CD4-positive, alpha-beta T cell treated with Interleukin-1 beta for 1 hour (primary cell): ENCODE results near the gene PPARD.
"Not testable (repeated sequence)": the region's sequence is repeated elsewhere in the genome, so short reads cannot be mapped to it uniquely, and the experiment has no call there.

Experiments
- DNase-seq, 2 donors: peaks; one replicate each; pipeline ENCODE4 v3.0.0-alpha.2; 2020 to 2022

PPARD gene

DNA sequence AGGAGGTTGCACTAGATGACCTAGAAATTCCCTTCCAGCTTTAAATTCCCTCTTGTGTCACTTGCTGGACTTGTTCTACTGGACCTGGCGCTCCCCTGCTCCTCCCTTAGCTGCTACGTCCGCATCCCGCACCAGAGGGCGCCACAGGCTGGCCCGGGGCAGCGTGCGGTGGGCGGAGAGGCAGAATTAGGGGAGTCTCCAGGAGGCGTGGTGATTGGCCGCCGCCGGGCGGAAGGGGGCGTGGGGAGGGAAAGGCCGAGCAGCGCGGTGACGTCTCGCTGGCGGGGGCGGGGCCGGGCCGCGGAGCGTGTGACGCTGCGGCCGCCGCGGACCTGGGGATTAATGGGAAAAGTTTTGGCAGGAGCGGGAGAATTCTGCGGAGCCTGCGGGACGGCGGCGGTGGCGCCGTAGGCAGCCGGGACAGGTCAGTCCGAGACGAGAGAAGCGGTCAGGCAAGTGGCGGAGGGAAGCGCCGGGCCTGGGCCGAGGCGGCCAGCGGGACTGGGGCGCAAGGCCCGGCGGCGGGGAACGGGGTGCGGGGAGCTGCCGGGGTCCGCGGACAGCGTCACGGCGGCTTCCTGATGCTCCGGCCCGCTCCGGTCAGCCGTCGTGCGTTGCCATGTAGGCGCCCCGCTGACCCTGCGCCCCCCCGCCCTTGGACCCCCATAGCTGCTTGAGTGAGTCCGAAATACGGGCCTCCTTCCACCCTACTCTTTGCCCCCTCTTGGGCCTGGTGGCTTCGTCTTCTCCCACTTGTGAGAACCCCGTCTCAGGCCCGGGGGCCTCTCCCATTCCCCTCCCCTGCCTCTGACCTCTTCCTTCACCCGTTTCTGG is at the start of gene PPARD:
PPARD (plus strand) TSS at position 301 of the 834 bp plus-strand sequence. CDS start 68,530 bp downstream, outside the sequence.
- DNase-seq: peak; percentile 96 to 97

DNA sequence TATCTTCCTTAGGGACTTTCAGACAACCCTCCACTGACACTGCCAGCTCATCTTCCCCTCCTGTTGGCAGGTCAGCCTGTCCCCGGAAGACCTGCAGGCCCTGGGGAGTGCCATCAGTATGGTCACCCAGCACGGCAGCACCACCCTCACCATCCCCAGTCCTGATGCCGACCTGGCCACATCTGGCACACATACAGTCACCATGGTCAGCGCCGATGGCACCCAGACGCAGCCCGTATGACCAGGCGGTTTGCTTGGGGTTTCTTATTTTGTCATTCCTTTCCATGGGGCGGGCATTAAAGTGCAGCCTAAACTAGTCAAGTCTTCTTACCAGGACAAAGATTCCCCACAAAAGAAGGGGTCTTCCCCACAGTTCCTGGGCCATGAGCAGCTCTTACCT is 48.7 kb upstream of the PPARD start:
- no peak for DNase-seq

DNA sequence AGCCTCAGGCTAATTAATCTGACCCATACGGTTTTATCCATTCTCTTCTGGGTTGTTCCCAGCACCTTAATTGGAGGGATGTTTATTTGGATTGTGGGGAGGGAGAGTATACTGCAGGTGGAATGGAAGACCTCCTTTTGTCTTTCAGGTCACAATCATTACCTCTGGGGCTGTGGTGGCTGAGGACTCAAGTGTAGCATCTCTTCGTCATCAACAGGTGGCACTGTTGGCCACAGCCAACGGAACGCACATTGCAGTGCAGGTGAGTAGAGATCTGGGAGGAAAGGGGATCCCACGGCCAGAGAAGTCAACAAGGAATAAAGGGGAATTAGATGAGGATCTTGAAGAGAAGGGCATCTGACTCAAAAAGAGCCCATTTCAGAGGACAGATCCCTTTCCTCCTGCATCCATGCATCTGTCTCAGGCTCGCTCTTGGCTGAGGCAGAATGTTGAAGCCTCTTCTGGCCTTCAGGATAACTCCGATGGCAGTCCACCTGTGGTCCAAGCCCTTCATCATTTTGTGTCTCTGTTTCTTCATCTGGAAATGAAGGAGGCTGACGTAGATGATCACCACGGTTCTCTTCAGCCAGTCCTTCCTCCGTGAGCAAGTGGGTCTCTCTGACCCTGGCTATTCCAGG is 47.9 kb upstream of the PPARD start:
- DNase-seq: peak; percentile 61 to 66

DNA sequence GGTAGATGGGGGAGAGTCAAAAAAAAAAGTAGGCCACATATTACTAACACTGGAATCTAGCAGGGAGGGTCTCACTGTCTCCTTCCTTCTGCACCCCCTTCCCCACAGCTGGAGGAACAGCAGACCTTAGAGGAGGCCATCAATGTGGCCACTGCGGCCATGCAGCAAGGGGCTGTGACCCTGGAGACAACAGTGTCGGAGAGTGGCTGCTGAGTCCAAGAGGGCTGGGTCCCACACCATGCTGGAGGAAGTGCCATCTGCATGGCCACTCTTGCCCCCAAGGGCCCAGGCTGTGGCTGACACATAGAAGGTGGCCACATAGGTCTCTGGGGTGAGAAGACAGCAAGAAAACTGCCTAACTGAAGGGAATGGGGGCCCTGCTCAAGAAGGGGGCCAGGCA is 47.3 kb upstream of the PPARD start:
- DNase-seq: no peak

DNA sequence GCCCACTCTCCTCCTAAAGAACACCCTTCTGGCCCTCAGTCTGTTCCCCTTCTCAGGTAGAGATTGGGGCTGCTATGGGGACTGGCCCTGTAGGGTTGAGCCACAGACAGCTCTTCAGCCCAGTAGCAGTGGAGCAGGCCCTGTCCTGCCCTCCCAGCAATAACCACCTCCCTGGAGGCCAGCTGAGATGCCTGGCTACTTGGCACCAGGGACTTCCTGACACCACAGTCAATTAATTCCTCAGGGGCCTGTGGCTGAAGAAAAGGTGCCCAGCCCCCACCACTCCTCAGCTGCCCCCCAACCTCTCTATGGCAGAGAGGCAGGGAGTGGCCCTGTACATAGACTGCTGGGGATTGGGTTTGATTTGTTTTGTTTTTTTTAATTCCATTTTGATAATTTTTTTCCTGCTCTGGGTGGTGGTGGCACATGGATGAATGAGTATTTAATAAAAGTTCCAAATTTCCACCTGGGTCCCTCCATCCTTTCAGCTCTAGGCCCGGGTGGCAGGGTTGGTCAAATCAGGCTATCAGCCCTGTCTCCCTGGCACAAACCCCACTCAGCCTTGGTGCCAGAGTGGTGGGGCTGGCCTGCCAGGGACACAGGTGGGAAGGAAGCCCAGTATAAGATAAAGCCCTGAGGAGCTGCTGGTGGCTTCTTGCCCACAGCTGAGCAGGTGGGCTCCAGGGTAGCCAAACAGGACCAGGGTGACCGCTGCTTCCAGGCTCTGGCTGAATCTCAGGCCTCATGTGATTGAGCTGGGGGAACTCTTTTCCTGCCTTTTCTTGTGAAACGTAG is 46.6 kb upstream of the PPARD start:
- no peak for DNase-seq

DNA sequence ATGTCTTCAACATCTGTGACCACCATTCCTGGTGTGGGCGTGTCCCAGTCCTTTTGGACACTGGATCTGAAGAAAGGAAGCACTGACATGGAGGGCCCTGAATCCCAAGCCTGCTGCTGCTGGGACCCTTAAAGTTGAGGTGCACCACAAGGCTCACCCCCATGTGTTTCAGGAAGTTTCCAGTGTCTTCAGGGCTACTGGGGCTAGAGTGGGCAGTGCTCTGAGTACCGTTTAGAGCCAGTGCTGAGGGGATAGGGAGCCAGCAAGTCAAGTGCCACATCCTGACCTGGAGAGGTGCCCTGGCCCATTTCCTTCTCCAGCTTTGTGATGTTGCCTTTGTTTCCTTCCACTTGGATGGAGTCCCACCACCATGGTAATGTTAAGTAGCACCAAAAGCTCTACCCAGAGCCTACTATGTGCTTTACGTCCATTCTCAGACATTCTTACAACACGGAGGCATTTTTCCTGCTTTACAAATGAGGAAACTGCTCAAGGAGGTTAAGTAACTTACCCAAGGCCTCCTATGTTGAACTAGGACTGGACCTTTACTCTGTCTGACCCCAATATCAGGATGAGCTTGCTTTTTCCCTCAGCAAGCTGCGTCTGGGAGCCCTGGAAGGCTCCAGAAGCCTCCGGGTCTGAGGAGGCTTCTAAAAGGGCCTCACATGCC is 45.3 kb upstream of the PPARD start:
- no peak for DNase-seq

DNA sequence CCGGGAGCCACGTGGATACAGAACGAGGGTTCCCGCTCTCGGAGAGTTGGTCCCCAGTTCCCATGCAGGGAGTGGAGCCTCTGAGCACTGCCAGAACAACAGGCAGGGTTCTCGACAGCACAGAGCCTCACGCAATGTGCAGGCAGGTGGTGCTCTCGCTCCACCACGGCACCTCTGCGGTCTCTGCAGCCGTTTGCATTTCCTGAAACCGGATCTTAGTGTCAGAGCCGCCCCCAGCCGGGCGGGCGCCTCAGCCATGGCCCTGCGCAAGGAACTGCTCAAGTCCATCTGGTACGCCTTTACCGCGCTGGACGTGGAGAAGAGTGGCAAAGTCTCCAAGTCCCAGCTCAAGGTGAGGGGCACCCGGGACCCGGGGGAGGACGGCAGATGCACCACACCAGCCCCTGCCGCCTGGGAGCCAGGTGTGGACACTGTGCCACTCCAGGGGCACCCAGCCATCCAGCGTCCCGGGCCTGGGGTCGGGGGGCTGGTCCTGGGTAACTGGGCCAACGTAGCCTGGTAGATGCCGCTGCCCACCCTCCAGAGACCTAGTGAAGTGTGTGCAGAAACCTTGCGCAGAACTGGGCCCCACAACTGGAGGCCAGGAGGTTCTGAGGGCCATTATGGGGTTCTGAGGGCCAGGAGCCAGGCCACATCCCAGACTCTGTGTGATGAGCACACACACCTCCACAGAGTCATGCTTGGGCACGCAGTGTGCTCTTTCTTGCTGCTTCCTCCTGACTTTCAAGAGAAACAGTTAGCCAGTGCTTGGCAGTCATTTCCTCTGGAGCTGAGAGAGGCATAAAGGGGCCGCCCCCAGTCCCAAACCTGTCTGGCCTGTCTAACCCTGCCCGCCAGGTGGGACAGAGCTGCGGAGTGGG is 44.5 kb upstream of the PPARD start, which contains the start of gene DEF6:
DEF6 (plus strand) TSS at position 218 of the 881 bp plus-strand sequence; CDS start at position 257, 39 bp downstream.
- DNase-seq: peak; percentile 91

DNA sequence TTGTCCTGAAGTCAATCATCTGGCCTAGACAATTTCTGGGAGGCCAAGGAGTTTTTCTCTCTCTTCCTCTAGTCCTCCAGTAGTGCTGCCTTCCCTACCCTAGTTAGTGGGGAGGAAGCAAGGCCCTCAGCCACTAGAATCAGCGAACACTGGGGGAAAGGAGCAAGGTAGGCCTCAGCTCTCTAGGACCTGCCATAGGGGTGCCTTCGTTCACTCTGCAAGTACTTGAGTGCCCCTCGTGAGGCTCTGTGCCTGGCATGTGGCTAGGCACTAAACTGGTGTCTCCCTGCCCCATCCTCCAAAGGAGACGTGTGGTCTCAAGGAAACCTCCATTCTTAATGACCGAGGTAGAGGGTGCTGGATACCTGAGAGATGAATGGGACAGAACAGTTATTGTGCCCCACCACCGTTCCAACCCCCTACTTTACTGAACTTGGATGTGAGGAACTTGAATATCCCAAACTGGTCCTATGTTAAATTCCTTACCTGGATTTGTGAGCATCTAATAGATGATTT is 43.7 kb upstream of the PPARD start:
- DNase-seq: peak in 1 of 2 donors; percentile 28

DNA sequence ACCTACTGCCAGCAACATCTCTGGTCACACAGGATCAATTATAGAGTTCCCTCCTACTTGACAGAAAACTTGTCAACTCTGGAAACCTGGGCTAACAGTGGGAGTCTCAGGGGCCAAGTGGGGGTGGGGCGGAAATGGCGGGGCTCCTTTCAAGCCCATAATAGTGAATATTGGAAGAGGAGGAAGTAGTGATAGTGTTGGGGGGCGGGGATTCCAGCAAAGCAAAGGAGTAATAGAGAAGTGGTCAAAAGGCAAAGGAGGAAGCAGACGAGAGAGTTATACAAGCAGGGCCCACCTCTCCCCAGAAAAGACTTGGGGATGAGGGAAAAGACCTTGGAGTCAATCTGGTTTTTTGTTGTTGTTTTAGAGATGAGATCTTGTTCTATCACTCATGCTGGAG is 42.7 kb upstream of the PPARD start:
- DNase-seq: peak; percentile 32 to 62

DNA sequence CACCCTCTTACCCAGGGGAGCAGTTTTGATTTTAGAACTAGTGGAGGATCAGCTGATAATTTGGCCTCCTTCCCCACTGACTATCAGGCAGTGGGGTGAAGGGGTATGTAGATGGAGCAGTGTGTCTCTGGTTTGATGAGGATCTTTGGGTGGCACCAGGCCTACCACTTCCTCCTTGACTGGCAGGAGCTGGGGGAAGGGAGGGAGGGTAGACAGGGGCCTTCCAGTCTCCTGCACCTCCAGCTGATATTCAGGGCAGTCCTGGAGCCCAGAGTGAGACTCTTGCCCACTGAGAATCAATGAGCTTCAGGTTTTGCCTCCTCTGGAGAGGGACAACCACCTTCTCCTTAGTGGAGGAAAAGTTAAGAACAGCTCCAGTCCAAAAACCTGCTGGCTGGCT is 41.5 kb upstream of the PPARD start:
- peak; percentile 61 to 65 for DNase-seq

DNA sequence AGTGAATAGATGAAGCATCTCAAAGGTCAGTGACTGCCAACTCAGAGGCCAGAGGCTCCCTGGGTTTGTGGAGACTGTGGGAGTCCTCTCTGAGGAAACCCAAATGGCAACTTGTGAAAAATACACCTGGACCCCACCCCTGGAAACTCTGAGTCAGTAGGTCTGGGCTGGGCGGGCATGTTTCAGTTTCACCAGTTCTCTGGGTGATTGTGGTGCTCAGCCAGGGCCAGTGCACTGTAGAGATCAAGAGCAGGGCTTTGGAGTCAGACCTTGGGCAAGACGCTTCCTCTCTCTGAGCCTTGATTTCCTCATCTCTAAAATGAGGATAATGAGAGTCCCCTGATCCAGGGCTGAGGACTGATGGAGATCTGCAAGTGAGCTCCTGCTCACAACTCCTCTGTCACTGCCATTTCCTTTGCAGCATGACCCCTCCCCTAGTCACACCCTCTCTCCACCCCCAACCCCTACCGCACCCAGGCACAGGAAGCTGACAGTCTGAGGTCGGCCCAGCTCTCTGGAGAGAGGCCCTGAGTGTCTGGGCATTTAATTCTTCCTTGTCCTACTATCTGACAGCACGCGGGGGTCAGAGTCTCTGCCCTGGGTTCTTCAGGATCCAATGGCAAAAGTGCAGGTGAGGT is 39.6 kb upstream of the PPARD start:
- DNase-seq: peak; percentile 85 to 86

DNA sequence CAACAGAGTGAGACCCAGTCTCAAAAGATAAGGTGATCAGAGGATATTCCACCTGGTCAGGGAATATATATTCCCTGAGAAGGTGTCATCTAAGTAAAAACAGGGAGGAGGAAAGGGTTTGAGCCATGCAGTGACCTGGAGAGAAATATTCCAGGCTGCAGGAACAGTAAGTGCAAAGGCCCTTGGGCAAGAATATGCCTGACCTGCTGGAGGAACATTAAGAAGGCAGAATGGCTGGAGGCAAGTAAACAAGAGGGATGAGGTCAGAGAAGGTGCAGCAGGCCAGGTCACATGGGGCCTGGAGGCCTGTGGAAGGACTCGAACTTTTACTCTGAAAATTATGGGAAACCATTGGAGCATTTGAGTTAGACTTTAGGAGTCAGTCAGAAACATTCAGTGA is 38.1 kb upstream of the PPARD start:
- DNase-seq: no peak

DNA sequence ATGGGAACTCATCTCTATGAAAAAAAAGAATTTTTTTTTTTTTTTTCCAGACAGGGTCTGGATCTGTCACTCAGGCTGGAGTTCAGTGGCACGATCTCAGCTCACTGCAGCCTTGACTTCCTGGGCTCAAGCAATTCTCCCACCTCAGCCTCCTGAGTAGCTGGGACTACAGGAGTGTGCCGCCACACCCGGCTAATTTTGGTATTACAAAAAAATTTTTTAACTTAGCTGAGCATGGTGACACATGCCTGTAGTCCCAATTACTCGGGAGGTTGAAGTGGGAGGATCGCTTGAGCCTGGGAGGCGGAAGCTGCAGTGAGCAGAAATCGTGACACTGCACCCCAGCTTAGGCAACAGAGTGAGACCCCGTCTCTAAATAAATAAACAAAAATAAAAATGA is 37.2 kb upstream of the PPARD start:
- DNase-seq: peak in 1 of 2 donors; percentile 47

DNA sequence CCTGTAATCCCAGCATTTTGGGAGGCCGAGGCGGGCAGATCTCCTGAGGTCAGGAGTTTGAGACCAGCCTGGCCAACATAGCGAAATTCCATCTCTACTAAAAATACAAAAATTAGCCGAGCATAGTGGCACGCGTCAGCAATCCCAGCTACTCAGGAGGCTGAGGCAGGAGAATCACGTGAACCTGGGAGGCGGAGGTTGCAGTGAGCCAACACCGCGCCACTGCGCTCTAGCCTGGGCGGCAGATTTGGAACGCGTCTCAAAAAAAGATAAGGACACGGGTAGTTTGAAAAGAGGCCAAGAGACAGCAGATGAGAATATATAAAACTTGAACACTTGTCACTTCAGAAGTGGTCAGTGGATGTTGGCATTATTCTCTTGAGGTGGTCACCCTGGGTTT is 35.2 kb upstream of the PPARD start:
- DNase-seq: not testable (repeated sequence)

DNA sequence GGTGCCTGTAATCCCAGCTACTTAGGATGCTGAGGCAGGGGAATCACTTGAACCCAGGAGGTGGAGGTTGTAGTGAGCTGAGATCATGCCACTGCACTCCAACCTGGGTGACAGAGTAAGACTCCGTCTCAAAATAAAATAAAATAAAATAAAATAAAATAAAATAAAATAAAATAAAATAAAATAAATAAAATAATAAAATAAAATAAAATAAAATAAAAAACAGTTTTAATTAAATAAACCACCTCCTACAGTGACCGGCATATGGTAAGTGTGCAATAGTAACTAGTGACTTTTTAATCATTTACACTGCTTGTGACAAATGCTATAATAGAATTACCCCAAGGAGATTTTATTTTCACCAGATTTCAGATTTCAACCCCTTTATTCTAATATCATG is 33.8 kb upstream of the PPARD start:
- not testable (repeated sequence) for DNase-seq

DNA sequence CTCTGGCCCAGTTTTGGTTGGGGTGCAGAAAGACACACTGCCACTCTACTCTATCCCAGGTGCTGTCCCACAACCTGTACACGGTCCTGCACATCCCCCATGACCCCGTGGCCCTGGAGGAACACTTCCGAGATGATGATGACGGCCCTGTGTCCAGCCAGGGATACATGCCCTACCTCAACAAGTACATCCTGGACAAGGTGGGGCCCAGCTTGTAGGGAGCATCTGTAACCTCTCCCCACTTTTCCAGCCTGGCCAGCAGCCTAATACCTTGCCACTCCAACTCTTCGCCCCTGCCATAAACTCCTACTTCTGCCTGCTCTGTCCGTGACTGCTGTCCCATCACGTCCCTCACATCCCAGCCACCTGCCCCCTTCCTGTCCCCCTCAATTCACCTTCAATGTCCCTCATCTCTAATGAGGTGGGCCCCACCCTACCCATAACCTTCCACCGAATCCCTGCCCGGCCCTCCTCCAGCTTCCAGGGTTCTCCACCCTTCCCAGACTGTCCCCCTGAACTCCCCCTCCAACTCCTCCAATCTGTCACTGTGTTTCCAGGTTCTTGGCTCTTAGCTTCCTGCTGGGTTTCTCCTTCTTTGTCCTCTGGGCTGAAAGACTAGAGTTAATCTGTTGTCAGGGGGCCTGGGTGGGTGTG is 32.6 kb upstream of the PPARD start:
- no peak for DNase-seq

DNA sequence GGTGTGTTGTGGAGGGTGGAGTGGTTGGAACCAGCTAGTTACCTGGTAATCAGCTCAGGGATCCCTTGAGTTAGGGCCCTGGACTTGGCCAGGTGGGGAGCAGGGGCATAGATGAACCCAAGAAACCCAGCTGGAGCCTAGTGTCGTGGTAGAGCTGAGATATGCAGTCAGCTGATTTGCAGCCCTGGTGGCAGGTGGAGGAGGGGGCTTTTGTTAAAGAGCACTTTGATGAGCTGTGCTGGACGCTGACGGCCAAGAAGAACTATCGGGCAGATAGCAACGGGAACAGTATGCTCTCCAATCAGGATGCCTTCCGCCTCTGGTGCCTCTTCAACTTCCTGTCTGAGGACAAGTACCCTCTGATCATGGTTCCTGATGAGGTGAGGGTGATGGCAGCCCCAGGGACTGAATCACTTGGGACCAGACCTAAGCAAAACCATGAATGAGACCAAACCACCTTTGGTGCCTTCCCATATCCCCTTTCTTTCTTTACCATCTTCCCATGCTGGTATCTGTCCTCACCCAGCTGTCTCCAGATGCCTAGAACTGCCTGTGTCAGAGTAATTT is 32.0 kb upstream of the PPARD start:
- DNase-seq: peak in 1 of 2 donors; percentile 21

DNA sequence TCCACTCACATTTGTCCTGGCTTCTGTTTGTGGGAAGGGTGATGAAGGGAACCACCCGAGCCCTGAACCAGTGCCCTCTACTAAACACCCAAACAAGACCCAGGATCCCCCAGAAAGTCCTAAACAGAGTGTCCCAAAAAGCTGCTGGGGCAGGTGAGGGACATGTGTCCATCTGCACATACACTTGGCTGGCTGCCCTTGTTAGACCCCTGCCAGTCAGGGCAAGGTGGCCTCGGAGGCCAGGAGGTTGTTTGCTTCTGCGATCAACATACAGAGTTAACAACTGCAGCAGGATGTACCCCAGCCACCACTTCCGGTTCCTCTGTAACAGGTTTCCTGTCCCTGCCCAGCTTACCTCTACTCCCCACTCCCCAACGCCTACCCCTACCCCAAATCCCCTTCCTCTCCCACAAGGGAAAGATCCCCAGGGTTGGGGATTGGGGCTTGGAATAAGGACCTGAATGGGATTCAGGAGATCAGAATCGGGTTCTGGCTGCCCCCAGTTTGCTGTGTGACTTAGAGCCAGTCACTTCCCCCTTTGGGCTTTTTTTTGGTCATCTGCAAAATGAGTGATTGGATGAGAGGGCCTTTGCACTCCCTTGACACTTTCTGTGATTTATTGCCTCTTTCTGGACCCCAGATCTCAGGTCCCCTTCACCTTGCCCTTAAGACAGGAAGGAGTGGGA is 30.8 kb upstream of the PPARD start:
- DNase-seq: peak; percentile 69 to 71

DNA sequence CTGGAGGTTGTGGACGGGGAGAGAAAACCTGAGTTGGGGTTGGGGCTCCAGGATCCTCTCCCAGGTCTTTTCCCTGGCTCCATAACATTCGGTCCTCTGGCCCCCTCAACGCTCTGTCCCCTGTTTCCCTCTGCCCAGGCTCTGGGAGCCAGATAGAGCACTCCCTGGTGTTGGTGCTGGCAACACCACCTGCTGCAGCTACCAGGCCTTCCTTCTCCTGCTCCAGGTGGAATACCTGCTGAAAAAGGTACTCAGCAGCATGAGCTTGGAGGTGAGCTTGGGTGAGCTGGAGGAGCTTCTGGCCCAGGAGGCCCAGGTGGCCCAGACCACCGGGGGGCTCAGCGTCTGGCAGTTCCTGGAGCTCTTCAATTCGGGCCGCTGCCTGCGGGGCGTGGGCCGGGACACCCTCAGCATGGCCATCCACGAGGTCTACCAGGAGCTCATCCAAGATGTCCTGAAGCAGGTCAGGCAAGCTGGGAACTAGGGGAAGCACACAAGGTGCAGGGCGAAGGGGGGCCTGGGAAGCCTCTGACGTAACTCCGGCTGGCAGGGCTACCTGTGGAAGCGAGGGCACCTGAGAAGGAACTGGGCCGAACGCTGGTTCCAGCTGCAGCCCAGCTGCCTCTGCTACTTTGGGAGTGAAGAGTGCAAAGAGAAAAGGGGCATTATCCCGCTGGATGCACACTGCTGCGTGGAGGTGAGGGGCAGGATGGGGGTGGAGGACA is 30.1 kb upstream of the PPARD start:
- DNase-seq: no peak
